Omental fat pad (tissue), 4 donors: Measurements from ENCODE around the gene GPR12. TPM values are rescaled to one million over a fixed set of nuclear protein-coding genes. Genes with fewer than 3 reads are reported as not detected.

ENCODE experiments used
- ATAC-seq: fragments of 150-250 bp; one replicate; pipeline ENCODE4 v1.9.1; 2016; ENCODE audit warnings: mild to moderate bottlenecking, moderate library complexity; ENCODE audit not compliant: low FRiP score
- DNase-seq: peaks from one replicate; pipeline ENCODE4 v3.0.0-alpha.2; 2019; ENCODE audit warnings: low spot score
- total RNA-seq, 4 donors: library from RNA; depleted of rRNA; stranded (reverse); fragments of >200 nt; gene quantifications; one replicate each; pipeline ENCODE4 v1.1.0, GENCODE V29; 2016
- TF ChIP-seq, protein P1 (sequence below), 3 donors: fragments of 450-650 bp; IDR thresholded peaks; one replicate each; pipeline ENCODE4 v1.5.1; 2016 to 2017; ENCODE audit warnings: antibody characterized with exemption in 3 of 3, mild to moderate bottlenecking in 3 of 3, moderate library complexity in 2 of 3

GPR12 gene
- total RNA-seq, 4 donors from 2014 or later, result 0.06 to 0.32 (median 0.09) TPM; not detected in 1

DNA sequence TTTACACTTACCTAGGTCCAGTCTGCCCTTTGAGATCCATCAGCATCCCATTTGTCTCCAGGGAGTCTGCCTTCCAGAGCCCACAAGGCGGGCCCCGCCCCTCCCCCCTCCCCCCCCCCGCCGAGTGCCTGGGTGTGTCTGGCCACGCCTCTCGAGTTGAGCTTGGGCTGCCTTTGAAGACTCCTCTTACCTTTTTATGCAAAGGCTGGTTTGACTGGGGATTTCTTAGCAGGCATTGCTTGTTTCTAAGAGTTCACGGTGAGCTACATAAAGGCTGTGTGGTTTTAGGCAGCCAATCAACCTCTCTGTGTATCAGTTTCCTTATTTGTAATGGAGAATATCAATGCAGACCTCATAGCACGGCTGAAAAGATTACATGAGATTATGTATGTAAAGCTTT lies 11.3 kb downstream of the GPR12 start:
- DNase-seq (no peak), ATAC-seq (no peak)
- TF ChIP-seq, protein P1, sequence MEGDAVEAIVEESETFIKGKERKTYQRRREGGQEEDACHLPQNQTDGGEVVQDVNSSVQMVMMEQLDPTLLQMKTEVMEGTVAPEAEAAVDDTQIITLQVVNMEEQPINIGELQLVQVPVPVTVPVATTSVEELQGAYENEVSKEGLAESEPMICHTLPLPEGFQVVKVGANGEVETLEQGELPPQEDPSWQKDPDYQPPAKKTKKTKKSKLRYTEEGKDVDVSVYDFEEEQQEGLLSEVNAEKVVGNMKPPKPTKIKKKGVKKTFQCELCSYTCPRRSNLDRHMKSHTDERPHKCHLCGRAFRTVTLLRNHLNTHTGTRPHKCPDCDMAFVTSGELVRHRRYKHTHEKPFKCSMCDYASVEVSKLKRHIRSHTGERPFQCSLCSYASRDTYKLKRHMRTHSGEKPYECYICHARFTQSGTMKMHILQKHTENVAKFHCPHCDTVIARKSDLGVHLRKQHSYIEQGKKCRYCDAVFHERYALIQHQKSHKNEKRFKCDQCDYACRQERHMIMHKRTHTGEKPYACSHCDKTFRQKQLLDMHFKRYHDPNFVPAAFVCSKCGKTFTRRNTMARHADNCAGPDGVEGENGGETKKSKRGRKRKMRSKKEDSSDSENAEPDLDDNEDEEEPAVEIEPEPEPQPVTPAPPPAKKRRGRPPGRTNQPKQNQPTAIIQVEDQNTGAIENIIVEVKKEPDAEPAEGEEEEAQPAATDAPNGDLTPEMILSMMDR (IDR thresholded peaks at IDR 0.05), result no peak

DNA sequence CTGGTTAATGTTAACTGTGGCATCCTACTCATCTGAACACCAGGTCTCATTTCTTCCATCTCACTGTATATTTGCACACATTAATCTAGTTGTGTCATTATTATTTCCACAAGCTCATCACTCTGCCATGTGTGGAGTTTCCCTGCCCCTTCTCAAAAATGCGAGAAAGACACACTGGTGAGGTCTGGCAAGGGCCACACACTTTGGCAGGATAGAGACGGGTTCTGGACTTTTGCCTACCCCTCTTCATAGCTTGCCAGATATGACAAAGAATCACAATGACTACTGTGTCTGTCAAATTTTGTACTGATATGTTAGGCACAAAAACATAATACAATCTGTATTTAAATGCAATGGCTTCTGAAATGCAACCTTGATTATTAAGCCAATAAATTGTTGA lies 12.9 kb downstream of the GPR12 start:
- ATAC-seq, result no peak
- TF ChIP-seq, protein P1 (IDR thresholded peaks at IDR 0.05), result no peak

DNA sequence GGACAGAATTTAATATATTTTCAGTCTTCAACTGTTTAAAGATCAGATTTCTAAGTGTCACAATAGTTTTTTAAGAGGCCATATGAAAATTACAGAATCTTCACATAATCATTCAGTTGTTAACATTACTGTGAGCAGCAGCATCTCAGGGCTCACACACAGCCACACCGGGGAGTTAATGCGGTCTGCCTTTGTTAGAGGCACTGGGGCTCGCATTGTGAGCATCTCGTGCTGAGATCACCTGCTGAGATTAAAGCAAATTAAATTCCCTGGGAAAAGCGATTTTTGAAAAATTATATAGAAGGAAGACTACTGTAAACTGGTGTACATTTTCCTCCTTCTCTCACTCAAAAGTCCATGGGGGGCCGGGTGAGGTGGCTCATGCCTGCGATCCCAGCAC lies 16.6 kb downstream of the GPR12 start:
- ATAC-seq, result no peak
- DNase-seq, result no peak
- TF ChIP-seq, protein P1 (IDR thresholded peaks at IDR 0.05), result no peak

More for the DNA sequence above, 12.9 kb downstream of the GPR12 start:
- no peak for DNase-seq

DNA sequence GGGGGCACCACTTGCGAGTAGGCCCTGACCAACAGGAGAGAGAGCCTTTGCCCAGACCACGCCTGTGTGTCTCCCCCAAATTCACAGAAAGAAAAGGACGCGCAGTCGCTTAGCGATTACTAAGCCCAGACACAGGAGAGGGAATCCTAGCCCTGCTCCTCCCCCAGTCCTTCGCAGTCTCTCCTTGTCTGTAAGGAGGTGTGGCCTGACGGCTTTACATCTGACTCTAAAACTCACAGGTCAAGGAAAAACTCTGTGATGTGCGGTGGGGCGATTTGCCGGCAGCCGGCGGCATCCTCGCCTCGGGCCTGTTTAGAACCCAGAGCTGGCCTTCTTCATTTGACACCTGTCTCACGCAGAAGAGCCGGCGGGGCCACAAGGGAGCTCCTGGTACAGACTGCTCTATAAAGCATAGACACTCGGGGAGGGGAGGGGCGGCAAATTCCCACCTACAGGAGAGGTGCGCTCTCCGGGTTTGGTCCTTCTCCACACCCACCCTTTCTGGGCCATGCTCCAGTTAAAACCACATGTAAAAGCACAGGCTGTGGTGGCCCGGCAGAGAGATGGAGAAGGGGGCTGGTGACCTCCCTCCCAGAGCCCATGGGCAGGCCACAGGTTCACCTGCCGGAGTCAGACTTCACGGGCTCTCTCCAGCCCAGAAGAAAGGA lies 17.8 kb downstream of the GPR12 start:
- DNase-seq (no peak), ATAC-seq (no peak)
- TF ChIP-seq, protein P1 (IDR thresholded peaks at IDR 0.05), result no peak

DNA sequence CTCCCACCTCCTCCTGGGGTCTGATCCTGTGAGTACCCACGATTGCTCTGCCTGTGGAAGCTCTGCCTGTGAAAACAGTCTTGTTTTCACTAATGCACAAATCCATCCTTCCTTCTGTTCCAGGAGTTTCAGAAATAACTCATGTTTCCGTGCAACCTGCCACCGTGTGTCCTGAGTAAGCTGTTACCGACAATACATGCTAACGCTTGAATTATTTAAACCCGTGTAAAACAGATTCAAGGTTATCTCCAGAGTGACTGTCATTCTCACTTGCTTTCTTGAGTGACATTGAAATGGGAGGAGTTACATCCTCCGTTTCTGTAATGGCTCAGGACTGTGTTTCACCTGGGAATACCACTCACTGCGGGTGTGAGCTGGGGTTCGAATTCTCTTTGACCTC lies 24.9 kb downstream of the GPR12 start:
- ATAC-seq, result no peak
- TF ChIP-seq, protein P1 (IDR thresholded peaks at IDR 0.05), result no peak

DNA sequence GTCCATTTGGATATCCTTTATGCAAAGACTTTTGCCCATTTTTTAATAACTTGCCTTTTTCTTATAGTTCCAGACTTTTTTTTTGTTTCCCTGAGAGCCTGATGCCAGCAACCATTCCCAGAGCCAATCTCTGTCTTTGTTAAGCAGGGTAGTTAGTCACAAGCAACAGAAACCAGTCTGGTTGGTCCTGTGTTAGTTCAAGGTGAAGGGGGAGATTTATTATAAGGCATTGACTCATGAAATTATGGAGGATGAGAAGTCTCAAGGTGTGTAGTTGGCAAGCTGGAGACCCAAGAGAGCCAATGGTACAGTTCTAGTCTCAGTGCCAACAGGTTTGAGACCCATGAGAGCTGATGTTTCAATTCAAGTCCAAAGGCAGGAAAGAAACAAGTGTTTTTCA lies 33.0 kb downstream of the GPR12 start:
- no peak for DNase-seq
- TF ChIP-seq, protein P1 (IDR thresholded peaks at IDR 0.05), result no peak
- no peak for ATAC-seq

More for the DNA sequence above, 24.9 kb downstream of the GPR12 start:
- DNase-seq, result no peak

DNA sequence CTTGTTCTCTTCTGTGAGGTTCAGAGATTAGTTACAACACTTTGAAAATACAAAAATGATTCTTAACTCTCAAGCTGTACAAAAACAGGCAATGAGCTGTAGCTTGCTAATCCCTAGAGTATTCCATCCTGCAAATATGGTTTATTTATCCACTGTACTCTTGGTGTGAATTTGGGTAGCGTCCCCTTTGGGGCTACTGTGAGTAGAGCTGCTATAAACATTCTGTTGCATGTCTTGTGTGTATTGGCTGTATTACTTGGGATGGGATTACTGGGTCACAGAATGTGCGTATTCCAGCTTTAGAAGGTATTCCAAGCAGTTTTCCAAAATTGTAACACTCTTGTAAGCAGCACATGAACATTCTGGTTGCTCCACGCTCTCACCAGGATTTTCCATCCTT lies 33.5 kb downstream of the GPR12 start:
- no peak for ATAC-seq
- TF ChIP-seq, protein P1 (IDR thresholded peaks at IDR 0.05), result no peak
- DNase-seq, result no peak
